PFSK-1 (cell line): ENCODE measurements around the gene FAIM2.

Source experiments
- FOXP2 ChIP-seq: optimal IDR thresholded peaks from 2 replicates; pipeline ENCODE3; 2011; ENCODE audit warnings: borderline replicate concordance, control low read depth, inconsistent platforms; ENCODE audit not compliant: insufficient read depth; ENCODE audit errors: extremely low read length, extremely low read depth
- POLR2AphosphoS5 ChIP-seq: IDR thresholded peaks from 2 replicates; pipeline ENCODE4 v1.6.1; 2012; ENCODE audit warnings: low read depth, mild to moderate bottlenecking, control low read depth, low read length, moderate library complexity
- REST ChIP-seq, 2 experiments: IDR thresholded peaks; 2 replicates each; pipeline versions ENCODE4 v1.6.1 to v1.8.0; 2011 to 2012; ENCODE audit warnings: low read depth in 2 of 2, low read length in 2 of 2, control low read depth in 1 of 2, inconsistent platforms in 1 of 2, mild to moderate bottlenecking in 1 of 2, moderate library complexity in 1 of 2; ENCODE audit not compliant: insufficient read depth in 1 of 2
- SIN3A ChIP-seq: IDR thresholded peaks from 2 replicates; pipeline ENCODE4 v1.6.1; 2012; ENCODE audit warnings: mild to moderate bottlenecking, low read length, moderate library complexity, borderline replicate concordance; ENCODE audit not compliant: insufficient read depth
- TAF1 ChIP-seq: IDR thresholded peaks from 2 replicates; pipeline ENCODE4 v1.6.1; 2012; ENCODE audit warnings: low read length, control low read depth, borderline replicate concordance; ENCODE audit not compliant: insufficient read depth

FAIM2 gene

GRCh38 chr12:49949866-49950265 is 46.2 kb upstream of the FAIM2 start:
- TF ChIP-seq SIN3A (no peak), TAF1 (no peak), POLR2AphosphoS5 (no peak), FOXP2 (no peak), REST (IDR thresholded peaks at IDR 0.05; ENCODE audit: insufficient read depth in 1 of 2, low read depth in 2 of 2, low read length in 2 of 2) (no peak)

- TF ChIP-seq TAF1: no peak
- no peak for TF ChIP-seq POLR2AphosphoS5
- TF ChIP-seq REST (IDR thresholded peaks at IDR 0.05; ENCODE audit: insufficient read depth in 1 of 2, low read depth in 2 of 2, low read length in 2 of 2): no peak
- TF ChIP-seq SIN3A: no peak
- no peak for TF ChIP-seq FOXP2
Observed at GRCh38 chr12:49948866-49949845, 45.5 kb upstream of the FAIM2 start.

- TF ChIP-seq REST (IDR thresholded peaks at IDR 0.05; ENCODE audit: insufficient read depth in 1 of 2, low read depth in 2 of 2, low read length in 2 of 2) (no peak), POLR2AphosphoS5 (no peak), TAF1 (no peak), FOXP2 (no peak), SIN3A (no peak)
Observed at GRCh38 chr12:49947593-49948226, 44.0 kb upstream of the FAIM2 start.

GRCh38 chr12:49946497-49946896 is 42.8 kb upstream of the FAIM2 start:
- TF ChIP-seq SIN3A: no peak
- no peak for TF ChIP-seq FOXP2
- no peak for TF ChIP-seq TAF1
- TF ChIP-seq REST (IDR thresholded peaks at IDR 0.05; ENCODE audit: insufficient read depth in 1 of 2, low read depth in 2 of 2, low read length in 2 of 2): no peak
- TF ChIP-seq POLR2AphosphoS5: no peak
